Muscle of leg (tissue), 11 donors: ENCODE data around the gene TXNRD2. TPM values are rescaled to one million over a fixed set of nuclear protein-coding genes. Genes with fewer than 3 reads are reported as not detected.
A peak's percentile ranks its signal among the peaks of the same experiment; 100 is the strongest.

Experiments used
- DNase-seq: peaks from one replicate; pipeline ENCODE4 v3.0.0; 2013
- H3K27ac ChIP-seq: one replicate; pipeline ENCODE4 v1.5.1; 2013; ENCODE audit warnings: mild to moderate bottlenecking, low read length, control low read depth
- H3K27me3 ChIP-seq: one replicate; pipeline ENCODE4 v1.6.1; 2013; ENCODE audit warnings: low read length; ENCODE audit not compliant: control insufficient read depth, insufficient read depth
- H3K36me3 ChIP-seq: one replicate; pipeline ENCODE4 v1.6.1; 2013; ENCODE audit warnings: low read length; ENCODE audit not compliant: control insufficient read depth, insufficient read depth
- H3K4me1 ChIP-seq: one replicate; pipeline ENCODE4 v1.6.1; 2013; ENCODE audit warnings: low read length; ENCODE audit not compliant: control insufficient read depth, insufficient read depth
- H3K4me3 ChIP-seq: one replicate; pipeline ENCODE4 v1.5.1; 2013; ENCODE audit warnings: low read length, control low read depth
- H3K9me3 ChIP-seq: replicated peaks from 2 replicates; pipeline ENCODE4 v1.6.1; 2013; ENCODE audit warnings: low read depth, low read length; ENCODE audit not compliant: control insufficient read depth
- WGBS: methylation state at CpG from one replicate; pipeline ENCODE4 v1.1.5; 2013; ENCODE audit warnings: missing lambda C conversion rate; ENCODE audit not compliant: insufficient coverage; 5-methylcytosine and 5-hydroxymethylcytosine counted together
- polyA plus RNA-seq, 8 donors: library from polyadenylated mRNA; unstranded; fragments of 120-200 nt; gene quantifications; one replicate each; pipeline versions ENCODE4 v1.2.1 to v1.2.3, GENCODE V29; 2013; ENCODE audit warnings: inconsistent platforms in 1 of 8, low replicate concordance in 1 of 8; ENCODE audit not compliant: insufficient read length in 8 of 8, insufficient read depth in 1 of 8
- total RNA-seq: library from RNA; stranded (reverse); fragments of 120-200 nt; gene quantifications from one replicate; pipeline ENCODE4 v1.2.4, GENCODE V29; 2013

Gene TXNRD2
- total and polyA plus RNA-seq, 9 donors = 14.1 to 21.5 (median 17.9) TPM

GRCh38 chr22:19855504-19856409 is 85.9 kb downstream of the TXNRD2 start:
- Histone ChIP-seq H3K27me3 (no peaks in the 10 kb centered on the region), H3K27ac (peak overlapping the region; percentile 89), H3K36me3 (peaks cover 17% of the 10 kb centered on the region), H3K4me3 (peak overlapping the region; percentile 97), H3K4me1 (peaks cover 28% of the 10 kb centered on the region), H3K9me3 (no peaks in the 10 kb centered on the region)
- DNase-seq = peak; percentile 60
- WGBS = 2% methylated on average over 12 of the region's 24 CpGs

GRCh38 chr22:19854778-19855503 is 86.7 kb downstream of the TXNRD2 start, which contains the start of the genes GNB1L and RTL10:
Gene GNB1L, minus strand, starts transcription at chr22:19854874. Its CDS starts 33,519 bp downstream, at chr22:19821355.
Gene RTL10, minus strand, starts transcription at chr22:19854874. Its CDS starts 2,613 bp downstream, at chr22:19852261.
- WGBS = under 1% methylated on average over 76 of the region's 81 CpGs
- DNase-seq = peak; percentile 99

GRCh38 chr22:19853879-19854777 is 87.5 kb downstream of the TXNRD2 start:
- no peak for DNase-seq
- Histone ChIP-seq H3K27ac (peak overlapping the region; percentile 88), H3K4me1 (peaks cover 28% of the 10 kb centered on the region), H3K4me3 (peak overlapping the region; percentile 97), H3K9me3 (no peaks in the 10 kb centered on the region), H3K36me3 (peaks cover 26% of the 10 kb centered on the region), H3K27me3 (no peaks in the 10 kb centered on the region)
- WGBS = 2% methylated on average over 49 of the region's 49 CpGs

More at GRCh38 chr22:19854778-19855503, 86.7 kb downstream of the TXNRD2 start, which contains the start of the genes GNB1L and RTL10:
- Histone ChIP-seq H3K27me3 (no peaks in the 10 kb centered on the region), H3K9me3 (no peaks in the 10 kb centered on the region), H3K4me1 (peaks cover 28% of the 10 kb centered on the region), H3K36me3 (peaks cover 23% of the 10 kb centered on the region), H3K27ac (peak within 1 kb of the TSS; percentile 89), H3K4me3 (peak within 1 kb of the TSS; percentile 97)

GRCh38 chr22:19853058-19853878 is 88.3 kb downstream of the TXNRD2 start:
- peak; percentile 21 for DNase-seq
- Histone ChIP-seq H3K9me3 (no peaks in the 10 kb centered on the region), H3K4me3 (peak overlapping the region; percentile 97), H3K27ac (no peak overlapping the region), H3K27me3 (no peaks in the 10 kb centered on the region), H3K36me3 (peaks cover 34% of the 10 kb centered on the region), H3K4me1 (peaks cover 28% of the 10 kb centered on the region)
- WGBS = 44% methylated on average over 11 of the region's 11 CpGs

GRCh38 chr22:19852177-19852781 is 89.3 kb downstream of the TXNRD2 start:
- WGBS = 81% methylated on average over 11 of the region's 12 CpGs
- H3K9me3 ChIP-seq = peaks cover under 1% of the 10 kb centered on the region
- no peaks in the 10 kb centered on the region for H3K27me3 ChIP-seq
- H3K36me3 ChIP-seq = peaks cover 35% of the 10 kb centered on the region
- H3K4me1 ChIP-seq = peaks cover 28% of the 10 kb centered on the region
- DNase-seq = peak; percentile 8
- H3K4me3 ChIP-seq = no peak overlapping the region
- H3K27ac ChIP-seq = no peak overlapping the region

- Histone ChIP-seq H3K4me1 (peaks cover 28% of the 10 kb centered on the region), H3K27ac (no peak overlapping the region), H3K4me3 (no peak overlapping the region), H3K36me3 (peaks cover 40% of the 10 kb centered on the region), H3K9me3 (peaks cover 4% of the 10 kb centered on the region), H3K27me3 (no peaks in the 10 kb centered on the region)
- whole genome bisulfite sequencing = 91% methylated on average over 21 of the region's 21 CpGs
- no peak for DNase-seq
Measured at GRCh38 chr22:19851291-19852176, 90.1 kb downstream of the TXNRD2 start.

- H3K9me3 ChIP-seq = peaks cover 4% of the 10 kb centered on the region
- 85% methylated on average over 9 of the region's 9 CpGs for WGBS
- no peak overlapping the region for H3K4me3 ChIP-seq
- peaks cover 24% of the 10 kb centered on the region for H3K4me1 ChIP-seq
- DNase-seq = no peak
- no peak overlapping the region for H3K27ac ChIP-seq
- peaks cover 40% of the 10 kb centered on the region for H3K36me3 ChIP-seq
- no peaks in the 10 kb centered on the region for H3K27me3 ChIP-seq
Measured at GRCh38 chr22:19850763-19851109, 90.9 kb downstream of the TXNRD2 start.
